ENCODE measurements around the gene PACSIN2.

DNA sequence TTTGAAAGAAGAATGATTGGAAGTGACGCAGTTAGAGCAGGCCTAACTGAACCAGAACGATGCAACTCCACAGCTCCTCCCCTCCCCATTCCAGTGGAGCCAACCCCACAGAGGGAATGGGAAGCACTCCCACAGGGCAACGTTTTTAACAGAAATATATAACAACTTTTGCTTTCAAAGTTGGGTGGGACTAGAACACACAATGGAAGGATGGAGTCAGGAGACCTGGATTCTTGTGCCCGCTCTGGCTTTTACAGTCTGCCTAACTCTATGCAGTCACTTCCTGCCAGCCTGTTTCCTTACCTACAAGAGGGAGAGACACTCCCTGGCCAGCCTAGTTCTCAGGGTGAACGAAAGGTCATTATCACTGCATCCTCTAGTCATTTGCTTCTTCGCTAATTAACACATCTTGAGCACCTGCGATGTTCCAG is 75.5 kb downstream of the PACSIN2 start:
- peak in 1 of 4 donors; percentile 25 for TF ChIP-seq POLR2AphosphoS5 (IDR thresholded peaks at IDR 0.05)
- TF ChIP-seq CTCF (IDR thresholded peaks at IDR 0.05): no peak
- no peak for TF ChIP-seq POLR2A (IDR thresholded peaks at IDR 0.05)

All from sigmoid colon (tissue), 4 donors.